Gastrocnemius medialis (tissue), 4 donors: ENCODE results near the gene AATK.

Experiments
- CTCF ChIP-seq, 5 experiments: fragments of 450-650 bp in 3 of 5; fragments of 200-600 bp in 2 of 5; sonication (generic) in 2 of 5; IDR thresholded peaks in 4 of 5; conservative IDR thresholded peaks in 1 of 5; 1 replicate in 4 of 5; 2 replicates in 1 of 5; pipeline ENCODE4 v1.5.1; 2016 to 2019; ENCODE audit warnings: antibody characterized with exemption in 5 of 5, mild to moderate bottlenecking in 3 of 5, moderate library complexity in 3 of 5
- POLR2A ChIP-seq, 2 donors: fragments of 450-650 bp; IDR thresholded peaks; one replicate each; pipeline ENCODE4 v1.6.1; 2017; ENCODE audit warnings: antibody characterized with exemption in 2 of 2, mild to moderate bottlenecking in 2 of 2, moderate library complexity in 2 of 2

- TF ChIP-seq CTCF (IDR thresholded peaks at IDR 0.05 in 4 of 5, conservative IDR thresholded peaks at IDR 0.05 in 1 of 5) (no peak), POLR2A (IDR thresholded peaks at IDR 0.05) (no peak)
Measured at GRCh38 chr17:81128774-81129173, 37.2 kb downstream of the AATK start.
